PC-9 (cell line): ENCODE results near the gene SLC7A14.
"Not testable (repeated sequence)": the region's sequence is repeated elsewhere in the genome, so short reads cannot be mapped to it uniquely, and the experiment has no call there.

ENCODE experiments used
- EZH2 ChIP-seq: fragments of 200-600 bp; sonication (generic); IDR thresholded peaks from 2 replicates; pipeline ENCODE4 v1.8.0; 2017; ENCODE audit warnings: antibody characterized with exemption, low read depth
- TF ChIP-seq, protein P1 (sequence below): fragments of 200-600 bp; sonication (generic); conservative IDR thresholded peaks from 2 replicates; pipeline ENCODE4 v1.6.1; 2017; ENCODE audit warnings: mixed run types, antibody characterized with exemption, mild to moderate bottlenecking, moderate library complexity

DNA sequence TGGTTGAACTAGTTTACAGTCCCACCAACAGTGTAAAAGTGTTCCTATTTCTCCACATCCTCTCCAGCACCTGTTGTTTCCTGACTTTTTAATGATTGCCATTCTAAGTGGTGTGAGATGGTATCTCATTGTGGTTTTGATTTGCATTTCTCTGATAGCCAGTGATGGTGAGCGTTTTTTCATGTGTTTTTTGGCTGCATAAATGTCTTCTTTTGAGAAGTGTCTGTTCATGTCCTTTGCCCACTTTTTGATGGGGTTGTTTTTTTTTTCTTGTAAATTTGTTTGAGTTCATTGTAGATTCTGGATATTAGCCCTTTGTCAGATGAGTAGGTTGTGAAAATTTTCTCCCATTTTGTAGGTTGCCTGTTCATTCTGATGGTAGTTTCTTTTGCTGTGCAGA is 18.3 kb downstream of the SLC7A14 start:
- not testable (repeated sequence) for TF ChIP-seq EZH2
- TF ChIP-seq, protein P1, sequence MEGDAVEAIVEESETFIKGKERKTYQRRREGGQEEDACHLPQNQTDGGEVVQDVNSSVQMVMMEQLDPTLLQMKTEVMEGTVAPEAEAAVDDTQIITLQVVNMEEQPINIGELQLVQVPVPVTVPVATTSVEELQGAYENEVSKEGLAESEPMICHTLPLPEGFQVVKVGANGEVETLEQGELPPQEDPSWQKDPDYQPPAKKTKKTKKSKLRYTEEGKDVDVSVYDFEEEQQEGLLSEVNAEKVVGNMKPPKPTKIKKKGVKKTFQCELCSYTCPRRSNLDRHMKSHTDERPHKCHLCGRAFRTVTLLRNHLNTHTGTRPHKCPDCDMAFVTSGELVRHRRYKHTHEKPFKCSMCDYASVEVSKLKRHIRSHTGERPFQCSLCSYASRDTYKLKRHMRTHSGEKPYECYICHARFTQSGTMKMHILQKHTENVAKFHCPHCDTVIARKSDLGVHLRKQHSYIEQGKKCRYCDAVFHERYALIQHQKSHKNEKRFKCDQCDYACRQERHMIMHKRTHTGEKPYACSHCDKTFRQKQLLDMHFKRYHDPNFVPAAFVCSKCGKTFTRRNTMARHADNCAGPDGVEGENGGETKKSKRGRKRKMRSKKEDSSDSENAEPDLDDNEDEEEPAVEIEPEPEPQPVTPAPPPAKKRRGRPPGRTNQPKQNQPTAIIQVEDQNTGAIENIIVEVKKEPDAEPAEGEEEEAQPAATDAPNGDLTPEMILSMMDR = not testable (repeated sequence)
